ENCODE data around the gene NTMT1.
"Not testable (repeated sequence)": the region's sequence is repeated elsewhere in the genome, so short reads cannot be mapped to it uniquely, and the experiment has no call there.

Gene NTMT1

GRCh38 chr9:129655696-129656095, 29.7 kb downstream of the NTMT1 start:
- no peak for DNase-seq

- DNase-seq: no peak
These were observed 30.9 kb downstream of the NTMT1 start for GRCh38 chr9:129656795-129657390.

GRCh38 chr9:129661029-129661428, 35.1 kb downstream of the NTMT1 start:
- no peak for DNase-seq

- not testable (repeated sequence) for DNase-seq
These were observed 36.3 kb downstream of the NTMT1 start for GRCh38 chr9:129662239-129662638.

- no peak for DNase-seq
These were observed 38.9 kb downstream of the NTMT1 start for GRCh38 chr9:129664746-129665388.

GRCh38 chr9:129665389-129665775, 39.4 kb downstream of the NTMT1 start, which contains the start of gene PRRX2:
Gene PRRX2, plus strand, starts transcription at chr9:129665647. Its CDS starts 221 bp downstream, at chr9:129665868.
- peak; percentile 61 for DNase-seq

GRCh38 chr9:129665814-129666520, 40.0 kb downstream of the NTMT1 start:
- DNase-seq: no peak

GRCh38 chr9:129666575-129666974, 40.6 kb downstream of the NTMT1 start:
- DNase-seq: no peak

- no peak for DNase-seq
These were observed 41.4 kb downstream of the NTMT1 start for GRCh38 chr9:129667378-129667777.

GRCh38 chr9:129667850-129668249, 41.9 kb downstream of the NTMT1 start:
- no peak for DNase-seq

- no peak for DNase-seq
These were observed 43.3 kb downstream of the NTMT1 start for GRCh38 chr9:129669141-129669718.

- no peak for DNase-seq
These were observed 44.0 kb downstream of the NTMT1 start for GRCh38 chr9:129669946-129670345.

GRCh38 chr9:129671065-129671464, 45.1 kb downstream of the NTMT1 start:
- no peak for DNase-seq

GRCh38 chr9:129671519-129671918, 45.6 kb downstream of the NTMT1 start:
- peak; percentile 46 for DNase-seq

- no peak for DNase-seq
These were observed 46.7 kb downstream of the NTMT1 start for GRCh38 chr9:129672702-129673101.

- DNase-seq: no peak
These were observed 47.6 kb downstream of the NTMT1 start for GRCh38 chr9:129673602-129674001.

GRCh38 chr9:129674229-129674628, 48.3 kb downstream of the NTMT1 start:
- no peak for DNase-seq

GRCh38 chr9:129675620-129676019, 49.7 kb downstream of the NTMT1 start:
- DNase-seq: no peak

GRCh38 chr9:129676287-129676686, 50.3 kb downstream of the NTMT1 start:
- no peak for DNase-seq

GRCh38 chr9:129676975-129677374, 51.0 kb downstream of the NTMT1 start:
- DNase-seq: no peak

- no peak for DNase-seq
These were observed 51.5 kb downstream of the NTMT1 start for GRCh38 chr9:129677456-129677855.

GRCh38 chr9:129678844-129679243, 52.9 kb downstream of the NTMT1 start:
- DNase-seq: no peak

- DNase-seq: no peak
These were observed 53.6 kb downstream of the NTMT1 start for GRCh38 chr9:129679537-129679936.

GRCh38 chr9:129681924-129682323, 56.0 kb downstream of the NTMT1 start:
- no peak for DNase-seq
